GM21447 (cell line): Measurements from ENCODE around the gene SLC35F1.
A peak's percentile ranks its signal among the peaks of the same experiment; 100 is the strongest.

Experiments used
- ATAC-seq: cut with Tn5 transposase; IDR thresholded peaks from one replicate; pipeline ENCODE4 v1.9.1; 2021; ENCODE audit not compliant: unreplicated experiment

Gene SLC35F1

DNA sequence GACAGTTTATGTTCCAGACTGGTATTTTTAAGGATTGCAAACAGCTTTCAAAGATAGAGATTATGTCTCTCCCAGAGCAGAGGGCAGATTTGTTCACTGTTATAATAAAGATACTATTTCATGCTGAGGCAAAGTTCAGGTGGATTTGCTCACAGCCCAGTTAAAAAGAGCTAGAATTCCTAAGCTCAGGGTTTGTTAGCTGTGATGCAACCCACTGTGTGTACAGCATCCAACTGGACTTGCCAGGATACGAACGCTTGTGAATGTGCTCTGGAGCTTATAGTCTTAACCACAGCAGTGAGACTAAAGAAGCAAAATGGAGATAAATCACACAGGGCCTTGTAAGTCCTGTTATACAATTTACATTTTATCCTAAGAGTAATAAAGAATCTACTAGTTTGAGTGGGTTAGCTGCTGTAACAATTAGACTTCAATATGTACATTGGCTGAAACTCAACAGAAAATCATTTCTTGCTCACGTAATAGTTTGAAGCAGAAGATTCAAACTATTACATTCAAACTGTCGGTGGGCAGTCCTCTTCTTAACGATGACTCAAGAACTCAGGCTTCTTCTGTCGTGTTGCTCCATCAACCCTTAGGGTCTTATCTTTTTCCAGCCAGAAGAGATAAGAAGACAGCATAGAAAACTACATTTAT is 437.1 kb downstream of the SLC35F1 start:
- ATAC-seq, result no peak

DNA sequence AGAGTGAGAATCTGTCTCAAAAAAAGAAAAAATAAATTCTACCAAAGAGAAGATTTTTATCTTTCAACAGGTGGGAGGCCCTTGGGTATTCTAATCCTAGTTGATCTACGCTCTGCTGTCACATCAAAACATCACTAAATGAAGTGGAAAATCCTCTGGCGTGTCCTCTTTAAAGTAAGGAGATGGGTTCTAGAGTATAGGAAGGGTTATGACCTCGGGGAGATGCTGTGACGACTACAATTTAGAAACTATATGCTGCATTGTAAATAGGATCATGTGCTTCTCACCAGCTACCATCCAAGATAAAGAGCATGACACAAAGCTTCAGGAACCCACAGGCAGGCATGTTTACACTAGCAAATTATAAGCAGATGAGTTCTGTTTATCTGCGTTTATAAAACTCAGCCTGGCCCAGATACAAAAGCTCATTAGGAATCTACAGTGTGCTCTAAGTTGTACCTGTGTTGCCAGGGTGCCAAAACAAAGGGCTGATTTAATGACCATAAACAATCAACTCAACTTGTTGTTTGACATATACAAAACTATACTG is 443.9 kb downstream of the SLC35F1 start:
- ATAC-seq, result no peak

DNA sequence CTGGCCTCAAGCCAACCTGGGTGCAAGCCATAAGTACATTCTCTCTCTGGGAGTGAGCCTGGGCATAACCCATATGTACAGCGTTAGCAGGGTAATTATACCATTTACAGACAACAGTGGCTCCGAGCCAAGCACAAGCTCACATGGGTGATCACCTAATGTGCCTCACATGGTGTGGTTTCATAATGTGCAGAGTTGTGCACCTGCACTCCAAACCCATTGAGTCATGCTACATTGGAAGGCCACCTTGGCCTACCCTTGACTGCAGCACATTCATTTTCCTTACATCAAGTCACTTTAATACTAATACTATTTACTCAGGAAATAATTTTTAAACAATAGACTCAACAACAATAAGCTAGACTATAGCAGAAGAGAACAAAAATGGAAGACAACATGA is 446.5 kb downstream of the SLC35F1 start:
- ATAC-seq, result no peak

DNA sequence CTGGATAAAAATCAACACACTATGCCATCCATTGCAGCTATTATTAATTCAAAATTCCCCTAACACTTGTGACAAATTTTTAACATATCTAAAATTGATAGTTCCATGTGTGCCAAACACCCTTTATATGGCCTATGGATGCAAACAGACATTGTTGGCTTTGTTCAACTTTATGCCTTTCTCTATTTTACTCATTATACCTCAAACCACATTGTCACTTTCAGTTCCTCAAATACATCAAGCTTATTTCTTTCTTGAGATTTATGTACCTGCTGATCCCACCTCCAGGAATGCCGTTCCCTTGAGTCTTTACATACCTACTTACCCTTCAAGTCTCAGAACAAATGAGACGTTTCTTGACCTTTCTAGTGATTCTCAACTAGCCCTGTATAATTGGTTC is 447.6 kb downstream of the SLC35F1 start:
- ATAC-seq, result peak; percentile 99

DNA sequence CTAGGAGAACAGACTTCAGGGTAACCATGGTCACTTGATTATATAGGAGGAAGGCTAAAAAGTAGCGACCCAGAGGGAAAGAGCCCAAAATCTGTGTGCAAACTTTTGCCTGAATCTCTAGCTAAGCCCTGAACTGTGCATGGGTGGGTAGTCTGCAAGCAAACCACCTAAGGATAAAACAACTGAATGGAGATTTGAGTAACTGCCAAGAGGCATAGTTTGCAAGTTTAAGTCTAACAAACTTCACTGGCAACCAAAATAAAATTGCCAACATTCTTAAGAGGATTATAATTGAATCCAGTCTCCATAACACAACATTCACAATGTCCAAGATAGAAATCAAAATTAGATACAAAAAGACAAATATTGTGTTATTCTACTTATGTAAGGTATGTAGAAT is 449.0 kb downstream of the SLC35F1 start:
- no peak for ATAC-seq

DNA sequence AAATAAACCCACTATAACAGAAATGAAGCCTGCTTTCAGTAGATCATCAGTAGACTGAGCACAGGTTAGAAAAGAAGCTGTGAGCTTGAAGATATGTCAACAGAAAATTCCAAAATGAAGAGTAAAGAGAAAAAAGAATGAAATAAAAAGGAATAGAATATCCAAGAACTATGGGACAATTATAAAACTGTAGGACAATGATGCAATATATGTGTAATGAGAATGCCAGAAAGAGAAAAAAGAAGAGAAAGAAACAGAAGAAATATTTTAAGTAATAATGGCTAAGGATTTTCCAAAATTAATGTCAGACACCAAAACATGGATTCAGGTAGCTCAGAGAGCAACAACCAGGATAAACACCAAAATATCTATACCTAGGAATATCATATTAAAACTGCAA is 449.6 kb downstream of the SLC35F1 start:
- no peak for ATAC-seq
